HepG2 (cell line): ENCODE measurements around the gene FAM90A1. TPM values are rescaled to one million over a fixed set of nuclear protein-coding genes. Genes with fewer than 3 reads are reported as not detected.
"Not testable (repeated sequence)": the region's sequence is repeated elsewhere in the genome, so short reads cannot be mapped to it uniquely, and the experiment has no call there.

Experiments
- ATAC-seq: fragments of 200-7000 bp; cut with Tn5 transposase; 3 replicates; pipeline ENCODE4 v1.9.1; 2020; ENCODE audit warnings: mild to moderate bottlenecking, moderate library complexity
- BruUV-seq: library from RNA; stranded (reverse); fragments of 400-500 nt; replicated peaks from 2 replicates; lab custom pipeline; 2021; lab: Mats Ljungman, UMichigan
- CTCF ChIA-PET: fragments of 300-600 bp; formaldehyde crosslinking; extraction: SDS; loops from one replicate; lab custom pipeline; 2021; ENCODE audit warnings: low total read pairs, inconsistent platforms, low intra/inter-chr PET ratio; lab: Yijun Ruan, JAX
- POLR2A ChIA-PET: fragments of 350-600 bp; sonication (Branson Sonifier 250); formaldehyde crosslinking; loops from one replicate; lab custom pipeline; 2020; ENCODE audit warnings: antibody characterized with exemption, inconsistent platforms; lab: Yijun Ruan, JAX
- DNase-seq: peaks from one replicate; pipeline ENCODE4 v3.0.0-alpha.2; 2015; ENCODE audit warnings: low spot score
- FAIRE-seq: peaks from 3 replicates; lab custom pipeline; 2011; peaks lifted over from hg19 to GRCh38; lab: Jason Lieb, UNC
- H2AFZ ChIP-seq: one replicate; pipeline ENCODE4 v1.6.1; 2011; ENCODE audit warnings: low read length, inconsistent platforms
- H3K27ac ChIP-seq: fragments of 300-600 bp; 3 replicates; pipeline ENCODE4 v1.8.0; 2011; ENCODE audit warnings: mixed run types, mild to moderate bottlenecking, mixed read lengths, low read length, inconsistent platforms; ENCODE audit not compliant: insufficient read depth; ENCODE audit errors: extremely low read length
- H3K27me3 ChIP-seq, 2 experiments: fragments of 200-600 bp in 1 of 2; 2 replicates in 1 of 2; 3 replicates in 1 of 2; pipeline versions ENCODE4 v1.6.0 to v1.8.0; 2011; ENCODE audit warnings: low read length in 2 of 2, mild to moderate bottlenecking in 2 of 2, moderate library complexity in 2 of 2, inconsistent platforms in 1 of 2; ENCODE audit not compliant: insufficient read depth in 2 of 2, control insufficient read depth in 1 of 2
- H3K36me3 ChIP-seq, 2 experiments: fragments of 200-600 bp in 1 of 2; replicated peaks in 1 of 2; 2 replicates in 1 of 2; 3 replicates in 1 of 2; pipeline versions ENCODE4 v1.5.1 to v1.8.0; 2011; ENCODE audit warnings: low read length in 2 of 2, inconsistent platforms in 1 of 2; ENCODE audit not compliant: insufficient read depth in 2 of 2, control insufficient read depth in 1 of 2
- H3K4me1 ChIP-seq: 2 replicates; pipeline ENCODE4 v1.5.1; 2012; ENCODE audit warnings: low read length, inconsistent platforms; ENCODE audit not compliant: insufficient read depth
- H3K4me2 ChIP-seq: 2 replicates; pipeline ENCODE4 v1.6.0; 2011; ENCODE audit warnings: low read depth, low read length, inconsistent platforms
- H3K4me3 ChIP-seq, 3 experiments: fragments of 200-600 bp in 1 of 3; sonication (generic), shearing (Covaris generic) in 1 of 3; replicated peaks in 1 of 3; 2 replicates each; pipeline ENCODE4 v1.5.1; 2011 to 2016; ENCODE audit warnings: low read length in 3 of 3, inconsistent platforms in 2 of 3, low read depth in 2 of 3, mild to moderate bottlenecking in 2 of 3, control low read depth in 1 of 3, mixed read lengths in 1 of 3; ENCODE audit not compliant: insufficient read depth in 1 of 3
- H3K79me2 ChIP-seq: one replicate; pipeline ENCODE4 v1.6.1; 2011; ENCODE audit warnings: low read length, inconsistent platforms; ENCODE audit not compliant: insufficient read depth
- H3K9ac ChIP-seq: 2 replicates; pipeline ENCODE4 v1.6.0; 2011; ENCODE audit warnings: mild to moderate bottlenecking, low read depth, low read length, inconsistent platforms; ENCODE audit not compliant: insufficient read depth
- H3K9me3 ChIP-seq: 2 replicates; pipeline ENCODE4 v1.5.1; 2012; ENCODE audit warnings: mild to moderate bottlenecking, low read length
- H4K20me1 ChIP-seq: 2 replicates; pipeline ENCODE4 v1.6.0; 2011; ENCODE audit warnings: inconsistent platforms, mild to moderate bottlenecking, low read length, moderate library complexity; ENCODE audit not compliant: insufficient read depth
- WGBS: methylation state at CpG from one replicate; pipeline ENCODE4 v1.1.6; 2017; ENCODE audit warnings: low lambda C conversion rate; 5-methylcytosine and 5-hydroxymethylcytosine counted together
- in situ Hi-C: cut with HindIII; loops from 2 replicates; pipeline ENCODE4 v1.10.0; 2017; ENCODE audit warnings: low pct_unique_long_range_greater_than_20kb; ENCODE audit not compliant: extremely low pct_ligation_motif_present
- intact Hi-C: fragments of 100-400 bp; cut with micrococcal nuclease; formaldehyde crosslinking; loops from one replicate; pipeline ENCODE4 v1.10.0; 2022; ENCODE audit not compliant: unreplicated experiment
- polyA plus RNA-seq, 8 experiments: library from polyadenylated mRNA; depleted of rRNA in 3 of 8; stranded (reverse) in 7 of 8; unstranded in 1 of 8; fragments of >200 nt; fragmentation: Illumina TruSeq in 4 of 8; extraction: Trizol in 4 of 8; gene quantifications; 2 replicates each; pipeline versions ENCODE4 v1.2.1 to v1.2.3, GENCODE V29; 2011 to 2016; ENCODE audit warnings: low read depth in 4 of 8, missing spikeins in 1 of 8, mixed read lengths in 1 of 8; ENCODE audit not compliant: insufficient read depth in 1 of 8
- total RNA-seq, 5 experiments: library from RNA; depleted of rRNA; stranded (reverse); fragments of >200 nt; fragmentation: Illumina TruSeq; extraction: Trizol; gene quantifications; 2 replicates each; pipeline ENCODE4 v1.2.3, GENCODE V29; 2016; ENCODE audit warnings: low read depth in 1 of 5

Gene FAM90A1
- total and polyA plus RNA-seq, 2 of the 13 experiments (the other 11 are each of a cell fraction or from before 2014, with no cell fraction given): not detected

GRCh38 chr12:8222303-8222702 is 5.1 kb downstream of the FAM90A1 start:
- H3K4me3 ChIP-seq, H2AFZ ChIP-seq, POLR2A ChIA-PET, H3K36me3 ChIP-seq, H3K9ac ChIP-seq, intact Hi-C loops, BruUV-seq, ATAC-seq, in situ Hi-C loops, H3K79me2 ChIP-seq, H3K27ac ChIP-seq, DNase-seq, CTCF ChIA-PET, H3K9me3 ChIP-seq, H4K20me1 ChIP-seq, H3K4me1 ChIP-seq, H3K4me2 ChIP-seq, FAIRE-seq: not testable (repeated sequence)
- H3K27me3 ChIP-seq: peaks cover 1 to 25% of the 10 kb centered on the region in 2 experiments; a peak in 3 of 5 replicates
- WGBS: 46% methylated on average over 3 of the region's 16 CpGs

GRCh38 chr12:8221844-8222243 is 5.6 kb downstream of the FAM90A1 start:
- H3K27me3 ChIP-seq: peaks cover 1 to 25% of the 10 kb centered on the region in 2 experiments; a peak in 3 of 5 replicates
- H2AFZ ChIP-seq, DNase-seq, H3K27ac ChIP-seq, intact Hi-C loops, H3K4me2 ChIP-seq, CTCF ChIA-PET, BruUV-seq, FAIRE-seq, POLR2A ChIA-PET, H3K4me1 ChIP-seq, H3K79me2 ChIP-seq, H3K4me3 ChIP-seq, in situ Hi-C loops, H3K9me3 ChIP-seq, ATAC-seq, H3K36me3 ChIP-seq, H3K9ac ChIP-seq, H4K20me1 ChIP-seq: not testable (repeated sequence)
- WGBS: 47% methylated on average over 8 of the region's 21 CpGs

- H3K4me2 ChIP-seq, H3K4me1 ChIP-seq, intact Hi-C loops, H2AFZ ChIP-seq, FAIRE-seq, H3K36me3 ChIP-seq, H3K4me3 ChIP-seq, H3K9ac ChIP-seq, H3K27ac ChIP-seq, ATAC-seq, DNase-seq, CTCF ChIA-PET, H3K79me2 ChIP-seq, in situ Hi-C loops, BruUV-seq, H3K9me3 ChIP-seq, H4K20me1 ChIP-seq, POLR2A ChIA-PET: not testable (repeated sequence)
- WGBS: 66% methylated on average over 21 of the region's 21 CpGs
- H3K27me3 ChIP-seq: peaks cover 1 to 25% of the 10 kb centered on the region in 2 experiments; a peak in 3 of 5 replicates
These were observed 6.0 kb downstream of the FAM90A1 start for GRCh38 chr12:8221375-8221774.

DNA sequence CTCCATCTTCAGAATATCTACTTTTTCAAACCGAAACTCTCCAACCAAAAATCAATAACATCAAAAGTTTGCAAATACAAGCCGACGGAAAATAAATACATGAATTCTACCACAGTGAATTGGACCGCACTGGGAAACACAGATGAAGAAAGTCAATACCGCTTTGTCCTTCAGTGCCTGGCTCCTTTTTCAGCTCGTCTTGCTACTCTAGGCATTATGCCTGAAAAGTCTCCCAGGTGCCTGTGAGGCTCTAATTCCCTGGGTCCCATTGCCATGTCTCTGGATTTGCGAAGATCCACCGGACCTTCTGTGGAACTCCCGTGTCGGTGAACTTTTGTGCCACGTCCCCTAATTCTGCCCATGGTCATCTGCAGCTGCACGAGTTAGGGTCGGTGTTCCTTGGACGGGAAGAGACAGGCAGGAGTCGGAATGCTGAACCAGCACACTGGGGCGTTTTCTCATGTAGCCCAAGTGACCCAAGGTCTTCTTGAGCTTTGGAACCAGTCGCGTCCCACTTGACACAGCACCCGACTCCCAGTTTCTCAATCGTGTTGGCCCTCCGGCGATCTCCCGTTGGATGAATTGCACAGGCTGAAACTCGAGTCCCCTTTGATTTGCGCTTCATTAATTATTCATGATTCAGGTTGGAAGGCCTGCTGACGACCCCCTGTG is 8.6 kb downstream of the FAM90A1 start:
- H3K9ac ChIP-seq, H3K9me3 ChIP-seq, H4K20me1 ChIP-seq, H3K27ac ChIP-seq, H3K4me1 ChIP-seq, H2AFZ ChIP-seq, ATAC-seq, H3K79me2 ChIP-seq, CTCF ChIA-PET, BruUV-seq, H3K36me3 ChIP-seq, H3K4me3 ChIP-seq, POLR2A ChIA-PET, in situ Hi-C loops, DNase-seq, FAIRE-seq, intact Hi-C loops, H3K4me2 ChIP-seq: not testable (repeated sequence)
- peaks cover 1 to 24% of the 10 kb centered on the region in 2 experiments; a peak in 2 of 5 replicates for H3K27me3 ChIP-seq
- WGBS: 40% methylated on average over 22 of the region's 26 CpGs
